GM18526 (cell line): ENCODE data around the gene EIF4B.

Experiments
- POLR2A ChIP-seq: IDR thresholded peaks from 3 replicates; pipeline ENCODE4 v1.6.1; 2011; ENCODE audit not compliant: insufficient read length; ENCODE audit errors: extremely low read depth

EIF4B gene

DNA sequence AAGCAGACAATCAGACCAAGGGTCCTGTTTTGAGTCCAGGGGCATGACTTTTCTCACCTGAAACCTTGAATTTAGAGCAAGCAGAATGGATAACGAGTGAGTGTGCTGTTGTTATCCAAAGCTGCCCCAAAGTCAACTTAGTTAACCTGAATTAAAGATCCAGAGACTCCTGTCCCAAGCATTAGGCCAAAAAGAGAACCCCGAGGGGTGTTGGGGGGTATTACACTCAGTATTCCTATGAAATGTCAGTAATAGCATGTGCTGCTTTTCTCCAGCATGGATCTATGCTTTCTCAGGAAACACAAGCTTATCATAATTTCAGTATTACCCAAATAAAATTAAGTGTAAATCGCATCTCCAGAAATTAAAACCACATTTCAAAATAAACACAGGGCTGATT, 19.0 kb downstream of the EIF4B start:
- no peak for TF ChIP-seq POLR2A

- TF ChIP-seq POLR2A, result no peak
These were observed 25.4 kb downstream of the EIF4B start for GRCh38 chr12:53031616-53032015.

- no peak for TF ChIP-seq POLR2A
These were observed 28.2 kb downstream of the EIF4B start for GRCh38 chr12:53034459-53034858.

- no peak for TF ChIP-seq POLR2A
These were observed 30.5 kb downstream of the EIF4B start for GRCh38 chr12:53036802-53037201.

GRCh38 chr12:53039851-53040250, 33.6 kb downstream of the EIF4B start:
- no peak for TF ChIP-seq POLR2A

DNA sequence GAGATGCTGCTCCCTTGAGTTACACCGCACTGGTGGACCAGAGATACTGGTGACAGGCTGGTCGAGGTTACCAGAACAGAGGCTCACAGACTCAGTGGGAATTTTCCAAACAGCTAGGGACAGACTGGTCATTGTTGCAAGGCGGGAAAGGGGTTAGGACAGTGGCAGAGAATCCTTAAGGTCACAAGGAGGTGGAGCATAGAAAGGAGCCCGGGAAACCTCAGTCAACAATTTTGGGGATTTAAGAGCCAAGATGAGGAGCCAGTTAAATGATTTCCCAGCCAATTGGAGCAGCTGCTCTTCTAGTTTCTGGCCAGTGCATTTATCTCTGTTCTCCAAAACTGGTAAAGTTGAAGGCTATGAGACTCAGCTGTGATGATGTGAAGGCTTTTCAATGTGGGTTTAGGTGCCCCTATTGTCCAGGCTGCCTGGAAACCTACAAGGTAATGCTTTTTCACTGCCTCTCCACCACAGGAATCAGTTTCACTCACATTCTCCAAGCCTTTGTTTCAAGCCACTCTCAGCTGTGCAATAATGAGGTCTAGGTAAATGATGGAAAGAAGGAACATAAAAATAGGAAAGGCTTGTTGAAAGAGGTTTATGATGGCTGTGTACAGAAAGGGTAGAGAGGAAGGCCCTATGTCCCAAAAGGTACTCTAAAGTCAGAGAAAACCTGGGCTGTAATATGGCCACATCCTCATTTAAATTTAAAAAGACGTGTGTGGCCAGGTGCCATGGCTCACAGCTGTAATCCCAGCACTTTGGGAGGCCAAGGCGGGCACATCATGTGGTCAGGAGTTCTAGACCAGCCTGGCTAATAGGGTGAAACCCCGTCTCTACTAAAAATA, 36.6 kb downstream of the EIF4B start:
- TF ChIP-seq POLR2A, result no peak

GRCh38 chr12:53044052-53044581, 37.9 kb downstream of the EIF4B start:
- no peak for TF ChIP-seq POLR2A

DNA sequence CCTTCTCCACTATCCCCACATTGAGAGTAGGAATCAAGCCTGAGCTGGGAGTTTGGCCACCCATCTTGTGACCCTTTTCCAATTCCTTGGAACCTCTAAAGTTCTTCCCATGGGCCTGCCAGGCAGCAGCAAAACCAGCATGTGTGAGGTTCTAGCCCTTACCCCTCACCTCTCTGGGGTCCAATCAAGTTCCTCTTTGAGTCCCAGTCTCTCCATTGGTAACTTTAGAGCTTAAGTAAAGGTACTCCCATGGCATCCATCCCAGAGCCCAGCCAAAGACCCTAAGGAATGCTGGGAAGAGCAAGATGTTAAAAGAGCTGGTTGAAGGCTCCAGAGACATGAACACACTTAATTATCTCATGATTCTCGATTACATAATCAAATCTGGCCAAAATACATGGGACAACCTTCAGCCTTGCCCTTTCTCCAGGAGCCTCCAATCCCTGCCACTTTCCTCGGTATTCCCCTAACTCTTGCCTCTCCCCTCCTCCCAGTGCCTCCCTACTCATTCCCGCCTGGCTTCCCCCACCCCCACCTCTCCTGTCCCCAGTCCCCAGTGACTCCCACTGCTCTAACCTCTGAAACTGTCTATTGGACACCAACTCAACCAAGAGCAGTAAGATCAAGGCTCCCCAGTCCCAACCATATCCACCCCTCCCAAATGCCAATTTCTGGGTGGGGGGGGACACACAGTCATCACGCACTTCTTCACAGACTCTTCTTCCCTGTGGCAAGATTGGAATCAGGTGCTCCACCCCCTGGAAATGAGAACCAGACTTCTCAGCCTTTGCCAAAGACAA, 38.8 kb downstream of the EIF4B start:
- TF ChIP-seq POLR2A, result no peak

- TF ChIP-seq POLR2A, result no peak
These were observed 39.4 kb downstream of the EIF4B start for GRCh38 chr12:53045696-53046045.

DNA sequence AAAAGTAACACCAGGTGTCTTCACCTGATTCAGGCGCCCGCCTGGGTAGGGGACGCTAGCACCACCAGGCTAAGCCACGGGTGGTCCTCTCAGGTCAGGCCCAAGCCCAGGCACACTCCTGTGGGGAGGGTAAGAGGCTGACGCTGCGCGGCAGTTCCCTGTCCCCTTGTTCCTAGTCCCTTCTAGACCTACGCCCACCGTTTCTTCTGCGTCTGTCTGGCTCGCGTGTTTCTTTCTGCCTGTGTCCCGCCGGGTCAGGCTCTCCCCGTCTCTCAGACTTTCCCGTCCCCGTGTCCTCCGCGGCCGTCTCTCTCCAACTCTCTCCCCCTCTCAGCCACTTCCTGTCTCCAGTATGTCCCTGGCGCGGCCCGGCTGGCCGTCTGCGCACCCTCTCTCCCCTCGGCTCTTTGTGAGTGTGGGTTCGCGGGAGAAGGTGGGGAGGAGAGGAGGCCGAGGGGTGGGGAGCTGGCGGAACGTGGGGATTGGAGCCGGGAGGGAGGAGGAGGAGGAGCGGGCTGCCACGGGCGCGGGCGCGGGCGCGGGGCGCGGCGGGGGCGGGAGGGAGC, 40.5 kb downstream of the EIF4B start:
- no peak for TF ChIP-seq POLR2A

GRCh38 chr12:53047221-53048032, 41.2 kb downstream of the EIF4B start:
- TF ChIP-seq POLR2A, result no peak

GRCh38 chr12:53048033-53048779, 42.0 kb downstream of the EIF4B start:
- no peak for TF ChIP-seq POLR2A

GRCh38 chr12:53048780-53049401, 42.6 kb downstream of the EIF4B start:
- TF ChIP-seq POLR2A, result no peak
